Activated CD4-positive, alpha-beta T cell treated with anti-CD3 and anti-CD28 coated beads, Interleukin-2, Interleukin-4, amounts not matched to agents 100 ng/mL and 50 ng/mL, durations not matched to agents 16 hours and 8 hours (primary cell): Measurements from ENCODE around the gene SPPL2A.
A peak's percentile ranks its signal among the peaks of the same experiment; 100 is the strongest.

ENCODE experiments used
- DNase-seq: peaks from one replicate; pipeline ENCODE4 v3.0.0-alpha.2; 2020; ENCODE audit warnings: low spot score

SPPL2A gene

GRCh38 chr15:50686469-50687301 is 78.8 kb downstream of the SPPL2A start, which contains the start of gene TRPM7:
Gene TRPM7, minus strand, starts transcription at chr15:50686797. Its CDS starts 264 bp downstream, at chr15:50686533.
- DNase-seq: peak; percentile 87

- DNase-seq: peak; percentile 78
These were observed 79.5 kb downstream of the SPPL2A start for GRCh38 chr15:50685976-50686468.

GRCh38 chr15:50685191-50685975 is 80.1 kb downstream of the SPPL2A start:
- DNase-seq: no peak

- no peak for DNase-seq
These were observed 84.0 kb downstream of the SPPL2A start for GRCh38 chr15:50681467-50681866.

GRCh38 chr15:50676799-50677483 is 88.6 kb downstream of the SPPL2A start:
- no peak for DNase-seq

GRCh38 chr15:50675535-50676144 is 89.9 kb downstream of the SPPL2A start:
- no peak for DNase-seq

- no peak for DNase-seq
These were observed 95.4 kb downstream of the SPPL2A start for GRCh38 chr15:50670115-50670514.

GRCh38 chr15:50669611-50670010 is 95.9 kb downstream of the SPPL2A start:
- no peak for DNase-seq

- no peak for DNase-seq
These were observed 99.6 kb downstream of the SPPL2A start for GRCh38 chr15:50665938-50666337.

- DNase-seq: no peak
These were observed 110.0 kb downstream of the SPPL2A start for GRCh38 chr15:50655555-50655954.

- no peak for DNase-seq
These were observed 112.3 kb downstream of the SPPL2A start for GRCh38 chr15:50653156-50653743.

GRCh38 chr15:50652671-50653070 is 112.8 kb downstream of the SPPL2A start:
- no peak for DNase-seq
